ENCODE data around the gene CSF3. TPM values are rescaled to one million over a fixed set of nuclear protein-coding genes. Genes with fewer than 3 reads are reported as not detected.

Gene CSF3
- total and polyA plus RNA-seq, 2 of the 13 experiments (the other 11 are each of a cell fraction or from before 2014, with no cell fraction given), result 0.09 TPM; not detected in 1

DNA sequence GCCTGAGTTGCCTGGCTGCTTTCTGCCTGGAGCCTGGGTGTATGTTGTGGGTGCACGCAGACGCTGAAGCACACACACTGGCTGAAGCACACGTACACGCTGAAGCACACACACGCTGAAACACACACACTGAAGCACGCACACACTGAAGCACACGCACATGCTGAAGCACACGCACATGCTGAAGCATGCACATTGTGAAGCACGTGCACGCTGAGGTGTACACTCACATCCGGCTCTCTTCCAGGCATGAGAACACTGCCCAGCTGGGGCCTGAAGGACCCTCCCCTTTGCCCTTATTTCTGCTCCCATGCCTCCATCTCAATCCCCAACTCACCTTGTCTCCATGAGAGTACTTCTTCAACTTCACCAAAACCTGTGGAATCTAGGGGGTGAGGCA is 16.5 kb downstream of the CSF3 start (continued):
- TF ChIP-seq TBX3 (IDR thresholded peaks at IDR 0.05; ENCODE audit: borderline replicate concordance) (no peak), ZNF703 (CRISPR knock-in tag; IDR thresholded peaks at IDR 0.05; ENCODE audit: borderline replicate concordance) (no peak), RFX1 (IDR thresholded peaks at IDR 0.05) (0 out of 2 replicates have a peak, but pooled peaks have one; percentile 2), AGO2 (optimal IDR thresholded peaks at IDR 0.05; ENCODE audit: low read depth, low read length) (peak; percentile 33), ARID2 (CRISPR knock-in tag; IDR thresholded peaks at IDR 0.05; ENCODE audit: borderline replicate concordance) (no peak), CEBPB (IDR thresholded peaks at IDR 0.05; ENCODE audit: borderline replicate concordance, low read depth, low read length) (no peak), KDM1A (CRISPR knock-in tag; IDR thresholded peaks at IDR 0.05) (no peak), ZNF496 (CRISPR knock-in tag; IDR thresholded peaks at IDR 0.05; ENCODE audit: insufficient replicate concordance) (no peak), NCOA5 (CRISPR knock-in tag; IDR thresholded peaks at IDR 0.05) (no peak)
- TF ChIP-seq, protein P1, sequence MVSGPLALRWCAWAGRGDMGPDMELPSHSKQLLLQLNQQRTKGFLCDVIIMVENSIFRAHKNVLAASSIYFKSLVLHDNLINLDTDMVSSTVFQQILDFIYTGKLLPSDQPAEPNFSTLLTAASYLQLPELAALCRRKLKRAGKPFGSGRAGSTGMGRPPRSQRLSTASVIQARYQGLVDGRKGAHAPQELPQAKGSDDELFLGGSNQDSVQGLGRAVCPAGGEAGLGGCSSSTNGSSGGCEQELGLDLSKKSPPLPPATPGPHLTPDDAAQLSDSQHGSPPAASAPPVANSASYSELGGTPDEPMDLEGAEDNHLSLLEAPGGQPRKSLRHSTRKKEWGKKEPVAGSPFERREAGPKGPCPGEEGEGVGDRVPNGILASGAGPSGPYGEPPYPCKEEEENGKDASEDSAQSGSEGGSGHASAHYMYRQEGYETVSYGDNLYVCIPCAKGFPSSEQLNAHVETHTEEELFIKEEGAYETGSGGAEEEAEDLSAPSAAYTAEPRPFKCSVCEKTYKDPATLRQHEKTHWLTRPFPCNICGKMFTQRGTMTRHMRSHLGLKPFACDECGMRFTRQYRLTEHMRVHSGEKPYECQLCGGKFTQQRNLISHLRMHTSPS (CRISPR knock-in tag; IDR thresholded peaks at IDR 0.05; ENCODE audit: low read depth), result no peak

GRCh38 chr17:40032322-40033320 is 17.4 kb downstream of the CSF3 start:
- H3K4me1 ChIP-seq (ENCODE audit: insufficient read depth, low read length), result no peaks in the 10 kb centered on the region
- no peak overlapping the region for H2AFZ ChIP-seq (ENCODE audit: low read length)
- ChIA-PET POLR2A (no interaction called here), CTCF (ENCODE audit: low intra/inter-chr PET ratio, low total read pairs) (no interaction called here)
- no peak overlapping the region for H3K27ac ChIP-seq (ENCODE audit: extremely low read length, insufficient read depth, low read length)
- in situ Hi-C loops (cut with HindIII; ENCODE audit: extremely low pct_ligation_motif_present, low pct_unique_long_range_greater_than_20kb) (no loop called here), intact Hi-C loops (cut with micrococcal nuclease; ENCODE audit: unreplicated experiment) (no loop called here)
- H4K20me1 ChIP-seq (ENCODE audit: insufficient read depth, low read length), result no peaks in the 10 kb centered on the region
- no peak overlapping the region for H3K9ac ChIP-seq (ENCODE audit: insufficient read depth, low read depth, low read length)
- H3K79me2 ChIP-seq (ENCODE audit: insufficient read depth, low read length), result no peaks in the 10 kb centered on the region
- FAIRE-seq (no peak), ATAC-seq (no peak), DNase-seq (ENCODE audit: low spot score) (no peak)
- peaks cover 40 to 75% of the 10 kb centered on the region in 2 experiments for H3K36me3 ChIP-seq (replicated peaks in 1 of 2; ENCODE audit: control insufficient read depth in 1 of 2, insufficient read depth in 2 of 2, low read length in 2 of 2)
- no peak overlapping the region for H3K4me3 ChIP-seq (replicated peaks in 1 of 3; ENCODE audit: insufficient read depth in 1 of 3, low read depth in 2 of 3, low read length in 3 of 3)
- no peaks in the 10 kb centered on the region for H3K9me3 ChIP-seq (ENCODE audit: low read length)
- no peaks in the 10 kb centered on the region for H3K27me3 ChIP-seq (ENCODE audit: control insufficient read depth in 1 of 2, insufficient read depth in 2 of 2, low read length in 2 of 2)
- no TSS peak for BruUV-seq (replicated peaks)
- no peak for TF ChIP-seq MEF2D (CRISPR knock-in tag; IDR thresholded peaks at IDR 0.05)
- peak; percentile 35 for TF ChIP-seq AGO2 (optimal IDR thresholded peaks at IDR 0.05; ENCODE audit: low read depth, low read length)
- WGBS (ENCODE audit: low lambda C conversion rate), result 95% methylated on average over 22 of the region's 23 CpGs
- H3K4me2 ChIP-seq (ENCODE audit: low read depth, low read length), result no peak overlapping the region

Measured in HepG2 (cell line).